Sigmoid colon (tissue), 7 donors: Measurements from ENCODE around the gene BTBD9. TPM values are rescaled to one million over a fixed set of nuclear protein-coding genes. Genes with fewer than 3 reads are reported as not detected.

Experiments
- DNase-seq: peaks from one replicate; pipeline ENCODE4 v3.0.0-alpha.2; 2019
- H3K27ac ChIP-seq, 4 donors: fragments of 200-600 bp; sonication (generic); one replicate each; pipeline ENCODE4 v1.5.1; 2016 to 2019; ENCODE audit warnings: mild to moderate bottlenecking in 1 of 4
- H3K27me3 ChIP-seq, 3 donors: fragments of 200-600 bp; sonication (generic); one replicate each; pipeline ENCODE4 v1.5.1; 2019; ENCODE audit warnings: mild to moderate bottlenecking in 1 of 3
- H3K36me3 ChIP-seq, 4 donors: fragments of 200-600 bp; sonication (generic); one replicate each; pipeline ENCODE4 v1.5.1; 2016 to 2019
- H3K4me1 ChIP-seq, 4 donors: fragments of 200-600 bp; sonication (generic); one replicate each; pipeline ENCODE4 v1.5.1; 2017 to 2019
- H3K4me3 ChIP-seq, 4 donors: fragments of 200-600 bp; sonication (generic); one replicate each; pipeline ENCODE4 v1.5.1; 2017 to 2019; ENCODE audit warnings: mild to moderate bottlenecking in 2 of 4, moderate library complexity in 1 of 4
- H3K9me3 ChIP-seq, 4 donors: fragments of 200-600 bp in 3 of 4; sonication (generic) in 3 of 4; one replicate each; pipeline versions ENCODE4 v1.5.1 to v1.6.1; 2013 to 2019
- CTCF ChIP-seq, 4 experiments: fragments of 450-650 bp in 3 of 4; fragments of 200-600 bp in 1 of 4; IDR thresholded peaks; one replicate each; pipeline ENCODE4 v1.5.1; 2016 to 2019; ENCODE audit warnings: antibody characterized with exemption in 4 of 4, mild to moderate bottlenecking in 3 of 4, moderate library complexity in 2 of 4
- EP300 ChIP-seq, 4 donors: sonication (generic); formaldehyde crosslinking; IDR thresholded peaks; one replicate each; pipeline ENCODE4 v1.6.1; 2017; ENCODE audit warnings: antibody characterized with exemption in 4 of 4
- POLR2A ChIP-seq, 2 donors: fragments of 450-650 bp; IDR thresholded peaks; one replicate each; pipeline ENCODE4 v1.6.1; 2016; ENCODE audit warnings: antibody characterized with exemption in 2 of 2, mild to moderate bottlenecking in 2 of 2, moderate library complexity in 2 of 2
- POLR2AphosphoS5 ChIP-seq, 4 donors: sonication (generic); formaldehyde crosslinking; IDR thresholded peaks; one replicate each; pipeline ENCODE4 v1.6.1; 2017; ENCODE audit warnings: antibody characterized with exemption in 4 of 4
- WGBS, 2 donors: extraction: QIAGEN DNeasy Blood & Tissue Kit; methylation state at CpG; one replicate each; pipeline ENCODE4 v1.1.7; 2013; 5-methylcytosine and 5-hydroxymethylcytosine counted together
- intact Hi-C: fragments of 100-400 bp; cut with DNase I; formaldehyde crosslinking; loops from one replicate; pipeline ENCODE4 v1.15.1; 2023
- polyA plus RNA-seq, 3 donors: library from polyadenylated mRNA; stranded (reverse); fragments of 200-250 nt; gene quantifications; one replicate each; pipeline ENCODE4 v1.2.3, GENCODE V29; 2013
- total RNA-seq, 4 donors: library from RNA; depleted of rRNA; stranded (reverse); fragments of >200 nt; gene quantifications; one replicate each; pipeline ENCODE4 v1.1.0, GENCODE V29; 2016
- donor health status: healthy with polysubstance abuse.
- donor health status: Bipolar disorder and iron deficiency.
- donor health status: healthy.

The BTBD9 gene
- total and polyA plus RNA-seq, 7 donors, result 3.6 to 20.8 (median 10.5) TPM

DNA sequence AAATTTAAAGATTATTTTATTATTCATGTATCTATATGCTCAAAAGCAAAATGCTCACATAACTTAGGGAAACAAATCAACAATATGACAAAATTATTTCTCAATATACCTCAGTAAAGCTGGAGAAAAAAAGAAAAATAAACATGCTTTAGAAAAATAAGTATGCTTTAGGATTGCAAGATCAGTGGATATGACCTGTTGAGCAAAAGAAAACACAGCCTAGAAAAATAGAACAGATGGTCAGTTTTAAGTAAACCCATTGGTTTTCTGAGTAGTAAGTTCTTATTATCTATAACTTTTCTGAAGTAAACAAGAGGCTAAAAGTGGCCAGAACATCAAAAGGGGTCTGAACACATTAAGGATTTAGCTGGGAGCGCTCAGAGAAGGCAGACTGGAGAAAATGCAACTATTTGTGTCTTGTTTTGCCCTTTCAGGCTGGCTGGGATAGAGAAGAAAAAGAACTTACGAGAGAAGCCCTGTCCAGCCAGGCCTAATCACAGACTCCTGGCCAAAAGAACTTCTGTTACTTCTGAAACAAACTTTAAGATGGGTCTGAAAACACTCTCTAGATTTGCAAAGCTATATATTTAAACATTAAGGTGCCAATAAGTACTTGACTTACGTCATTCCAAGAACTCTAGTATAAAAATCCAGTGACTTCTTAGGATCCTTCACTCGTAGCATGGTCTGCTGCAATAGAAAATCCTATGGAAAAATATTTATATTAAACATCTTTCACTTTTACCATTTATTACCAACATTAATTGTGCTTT lies 46.7 kb upstream of the BTBD9 start:
- WGBS, 2 donors, result 88 to 94% methylated on average over 4 of the region's 4 CpGs
- intact Hi-C loops, result no loop called here
- Histone ChIP-seq H3K4me1 (peaks cover 0 to 19% (median 0%) of the 10 kb centered on the region in 4 donors), H3K27ac (no peak overlapping the region), H3K36me3 (peaks cover 0 to 30% (median 5%) of the 10 kb centered on the region in 4 donors), H3K27me3 (no peaks in the 10 kb centered on the region), H3K9me3 (no peaks in the 10 kb centered on the region), H3K4me3 (no peak overlapping the region)
- DNase-seq, result no peak
- TF ChIP-seq EP300 (IDR thresholded peaks at IDR 0.05) (no peak), POLR2AphosphoS5 (IDR thresholded peaks at IDR 0.05) (no peak), CTCF (IDR thresholded peaks at IDR 0.05) (no peak), POLR2A (IDR thresholded peaks at IDR 0.05) (no peak)

GRCh38 chr6:38684904-38685303 lies 45.2 kb upstream of the BTBD9 start:
- intact Hi-C loops, result no loop called here
- H3K36me3 ChIP-seq, result peaks cover 0 to 45% (median 5%) of the 10 kb centered on the region in 4 donors
- WGBS, 2 donors, result 95 to 96% methylated on average over 3 of the region's 3 CpGs
- H3K4me1 ChIP-seq, result peaks cover 0 to 19% (median 0%) of the 10 kb centered on the region in 4 donors
- TF ChIP-seq POLR2AphosphoS5 (IDR thresholded peaks at IDR 0.05) (no peak), EP300 (IDR thresholded peaks at IDR 0.05) (no peak), POLR2A (IDR thresholded peaks at IDR 0.05) (no peak), CTCF (IDR thresholded peaks at IDR 0.05) (no peak)
- H3K27me3 ChIP-seq, result no peaks in the 10 kb centered on the region
- no peak overlapping the region for H3K27ac ChIP-seq
- no peak overlapping the region for H3K4me3 ChIP-seq
- H3K9me3 ChIP-seq, result no peaks in the 10 kb centered on the region
- DNase-seq, result no peak

DNA sequence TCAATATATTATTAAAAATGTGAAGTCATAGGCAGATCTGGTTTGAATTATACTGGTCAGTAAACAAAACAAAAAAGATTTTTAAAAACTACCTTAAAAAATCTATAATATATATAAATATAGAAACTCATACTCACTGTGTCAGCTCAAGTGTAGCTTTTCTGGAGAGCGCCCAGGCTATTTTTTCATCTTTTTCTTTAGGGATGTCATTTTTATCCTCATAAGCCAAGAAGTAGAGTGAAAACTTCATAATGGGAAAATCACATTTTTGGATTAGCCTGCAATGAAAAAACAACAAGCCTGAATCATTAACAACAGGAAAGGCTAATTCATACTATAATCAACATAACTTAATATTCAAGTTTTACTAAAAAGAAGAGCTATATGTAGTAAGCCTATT lies 44.5 kb upstream of the BTBD9 start:
- peaks cover 0 to 50% (median 5%) of the 10 kb centered on the region in 4 donors for H3K36me3 ChIP-seq

DNA sequence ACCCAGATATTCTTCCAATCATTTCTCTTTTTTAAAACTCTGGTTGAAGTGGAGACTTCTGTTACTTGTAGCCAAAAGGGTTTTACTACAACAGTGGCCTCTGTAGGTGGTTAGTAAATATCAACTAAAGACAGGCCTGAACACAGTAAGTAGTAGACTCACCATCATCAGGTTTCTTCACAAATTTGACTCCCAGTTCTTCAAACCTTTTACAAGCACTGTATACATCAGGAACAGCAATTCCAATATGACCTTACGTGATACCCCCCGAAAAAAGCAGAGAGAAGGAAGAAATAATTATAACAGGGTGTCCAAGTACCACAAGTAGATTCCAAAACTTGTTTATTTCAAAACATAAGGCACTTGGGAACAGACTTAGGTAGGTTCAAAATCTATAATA lies 42.1 kb upstream of the BTBD9 start:
- Histone ChIP-seq H3K27me3 (no peaks in the 10 kb centered on the region), H3K4me1 (peaks cover 0 to 6% (median 0%) of the 10 kb centered on the region in 4 donors), H3K27ac (no peak overlapping the region), H3K9me3 (no peaks in the 10 kb centered on the region), H3K36me3 (peaks cover 0 to 74% (median 5%) of the 10 kb centered on the region in 4 donors), H3K4me3 (no peak overlapping the region)
- 95 to 98% methylated on average over 2 of the region's 2 CpGs for WGBS, 2 donors
- DNase-seq, result no peak
- intact Hi-C loops, result no loop called here
- TF ChIP-seq EP300 (IDR thresholded peaks at IDR 0.05) (no peak), POLR2A (IDR thresholded peaks at IDR 0.05) (no peak), CTCF (IDR thresholded peaks at IDR 0.05) (no peak), POLR2AphosphoS5 (IDR thresholded peaks at IDR 0.05) (no peak)

More for the DNA sequence above, 44.5 kb upstream of the BTBD9 start:
- Histone ChIP-seq H3K27ac (no peak overlapping the region), H3K4me3 (no peak overlapping the region), H3K4me1 (peaks cover 0 to 17% (median 0%) of the 10 kb centered on the region in 4 donors), H3K9me3 (no peaks in the 10 kb centered on the region), H3K27me3 (no peaks in the 10 kb centered on the region)
- no peak for DNase-seq
- 91 to 99% methylated on average over 1 of the region's 1 CpG for WGBS, 2 donors
- intact Hi-C loops, result no loop called here
- TF ChIP-seq POLR2AphosphoS5 (IDR thresholded peaks at IDR 0.05) (no peak), POLR2A (IDR thresholded peaks at IDR 0.05) (no peak), EP300 (IDR thresholded peaks at IDR 0.05) (no peak), CTCF (IDR thresholded peaks at IDR 0.05) (no peak)
